Prostate gland (tissue), 2 donors: Measurements from ENCODE around the gene DCAF11.

Source experiments
- CTCF ChIP-seq, 4 experiments: fragments of 200-600 bp in 2 of 4; fragments of 450-650 bp in 2 of 4; sonication (generic) in 2 of 4; IDR thresholded peaks; 1 replicate in 3 of 4; 2 replicates in 1 of 4; pipeline ENCODE4 v1.5.1; 2016 to 2019; ENCODE audit warnings: antibody characterized with exemption in 4 of 4, mild to moderate bottlenecking in 2 of 4, moderate library complexity in 2 of 4
- POLR2A ChIP-seq: fragments of 450-650 bp; IDR thresholded peaks from one replicate; pipeline ENCODE4 v1.6.1; 2016; ENCODE audit warnings: antibody characterized with exemption, mild to moderate bottlenecking
- POLR2AphosphoS5 ChIP-seq: sonication (generic); formaldehyde crosslinking; IDR thresholded peaks from one replicate; pipeline ENCODE4 v1.6.1; 2017; ENCODE audit warnings: antibody characterized with exemption

GRCh38 chr14:24130380-24130716 is 15.8 kb downstream of the DCAF11 start, which contains the start of gene FITM1:
- TF ChIP-seq POLR2AphosphoS5 (no peak), POLR2A (no peak), CTCF (IDR thresholded peaks at IDR 0.05) (no peak)
